ENCODE data around the gene FRMPD2. TPM values are rescaled to one million over a fixed set of nuclear protein-coding genes. Genes with fewer than 3 reads are reported as not detected.

Gene FRMPD2
- total RNA-seq, 1 experiment from 2014 or later = 1.1 TPM

GRCh38 chr10:48216204-48216505 lies 58.3 kb downstream of the FRMPD2 start:
- POLR2A ChIA-PET = no interaction called here
- ATAC-seq = no peak

More at GRCh38 chr10:48216204-48216505, 58.3 kb downstream of the FRMPD2 start:
- Mint-ChIP-seq H3K36me3 (no peaks in the 10 kb centered on the region), H3K9me3 (peaks cover 20% of the 10 kb centered on the region), H3K27ac (no peak overlapping the region), H3K27me3 (ENCODE audit: low read depth) (no peaks in the 10 kb centered on the region; the same call in 1 of the 2 replicates), H3K4me3 (no peak overlapping the region), H3K4me1 (no peaks in the 10 kb centered on the region)
- CTCF ChIA-PET = interaction anchor here (1.5 kb wide), 1 partner anchor 74 kb away, joined by 6 read pairs; no protein-coding TSS in a partner anchor
- no peak for DNase-seq (ENCODE audit: low spot score)
- TF ChIP-seq IRF2 (CRISPR knock-in tag; IDR thresholded peaks at IDR 0.05; ENCODE audit: borderline replicate concordance, low read depth) (no peak), OVOL2 (CRISPR knock-in tag; IDR thresholded peaks at IDR 0.05; ENCODE audit: borderline replicate concordance) (no peak), HMGA2 (CRISPR knock-in tag; IDR thresholded peaks at IDR 0.05) (no peak), IRF1 (CRISPR knock-in tag; IDR thresholded peaks at IDR 0.05) (no peak), ATF1 (CRISPR knock-in tag; IDR thresholded peaks at IDR 0.05) (no peak), ESRRA (CRISPR knock-in tag; IDR thresholded peaks at IDR 0.05; ENCODE audit: borderline replicate concordance) (no peak), ZNF532 (CRISPR knock-in tag; IDR thresholded peaks at IDR 0.05; ENCODE audit: borderline replicate concordance) (no peak), SMAD3 (CRISPR knock-in tag; IDR thresholded peaks at IDR 0.05; ENCODE audit: borderline replicate concordance) (no peak), PRRX2 (CRISPR knock-in tag; IDR thresholded peaks at IDR 0.05) (no peak), NR3C1 (CRISPR knock-in tag; conservative IDR thresholded peaks at IDR 0.05; ENCODE audit: low read depth) (no peak), ZBTB43 (CRISPR knock-in tag; IDR thresholded peaks at IDR 0.05) (no peak), ZNF396 (CRISPR knock-in tag; IDR thresholded peaks at IDR 0.05; ENCODE audit: borderline replicate concordance) (no peak), JUN (CRISPR knock-in tag; IDR thresholded peaks at IDR 0.05) (no peak), ZNF512 (CRISPR knock-in tag; IDR thresholded peaks at IDR 0.05; ENCODE audit: borderline replicate concordance) (no peak), HMGXB4 (CRISPR knock-in tag; IDR thresholded peaks at IDR 0.05) (no peak), RELA (CRISPR knock-in tag; IDR thresholded peaks at IDR 0.05; ENCODE audit: borderline replicate concordance) (no peak), EMX1 (CRISPR knock-in tag; IDR thresholded peaks at IDR 0.05) (no peak)
- TF ChIP-seq, protein P1, sequence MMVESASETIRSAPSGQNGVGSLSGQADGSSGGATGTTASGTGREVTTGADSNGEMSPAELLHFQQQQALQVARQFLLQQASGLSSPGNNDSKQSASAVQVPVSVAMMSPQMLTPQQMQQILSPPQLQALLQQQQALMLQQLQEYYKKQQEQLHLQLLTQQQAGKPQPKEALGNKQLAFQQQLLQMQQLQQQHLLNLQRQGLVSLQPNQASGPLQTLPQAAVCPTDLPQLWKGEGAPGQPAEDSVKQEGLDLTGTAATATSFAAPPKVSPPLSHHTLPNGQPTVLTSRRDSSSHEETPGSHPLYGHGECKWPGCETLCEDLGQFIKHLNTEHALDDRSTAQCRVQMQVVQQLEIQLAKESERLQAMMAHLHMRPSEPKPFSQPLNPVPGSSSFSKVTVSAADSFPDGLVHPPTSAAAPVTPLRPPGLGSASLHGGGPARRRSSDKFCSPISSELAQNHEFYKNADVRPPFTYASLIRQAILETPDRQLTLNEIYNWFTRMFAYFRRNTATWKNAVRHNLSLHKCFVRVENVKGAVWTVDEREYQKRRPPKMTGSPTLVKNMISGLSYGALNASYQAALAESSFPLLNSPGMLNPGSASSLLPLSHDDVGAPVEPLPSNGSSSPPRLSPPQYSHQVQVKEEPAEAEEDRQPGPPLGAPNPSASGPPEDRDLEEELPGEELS (CRISPR knock-in tag; IDR thresholded peaks at IDR 0.05) = no peak
- TF ChIP-seq, protein P2, sequence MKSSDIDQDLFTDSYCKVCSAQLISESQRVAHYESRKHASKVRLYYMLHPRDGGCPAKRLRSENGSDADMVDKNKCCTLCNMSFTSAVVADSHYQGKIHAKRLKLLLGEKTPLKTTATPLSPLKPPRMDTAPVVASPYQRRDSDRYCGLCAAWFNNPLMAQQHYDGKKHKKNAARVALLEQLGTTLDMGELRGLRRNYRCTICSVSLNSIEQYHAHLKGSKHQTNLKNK (CRISPR knock-in tag; IDR thresholded peaks at IDR 0.05) = no peak
- TF ChIP-seq, protein P3, sequence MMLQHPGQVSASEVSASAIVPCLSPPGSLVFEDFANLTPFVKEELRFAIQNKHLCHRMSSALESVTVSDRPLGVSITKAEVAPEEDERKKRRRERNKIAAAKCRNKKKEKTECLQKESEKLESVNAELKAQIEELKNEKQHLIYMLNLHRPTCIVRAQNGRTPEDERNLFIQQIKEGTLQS (CRISPR knock-in tag; conservative IDR thresholded peaks at IDR 0.05) = no peak

Measured in WTC11 (cell line).